Measurements from ENCODE around the gene SLC39A5. TPM values are rescaled to one million over a fixed set of nuclear protein-coding genes. Genes with fewer than 3 reads are reported as not detected.
A peak's percentile ranks its signal among the peaks of the same experiment; 100 is the strongest.
"Not testable (repeated sequence)": the region's sequence is repeated elsewhere in the genome, so short reads cannot be mapped to it uniquely, and the experiment has no call there.

The SLC39A5 gene
- total RNA-seq, 1 experiment from 2014 or later, result not detected

DNA sequence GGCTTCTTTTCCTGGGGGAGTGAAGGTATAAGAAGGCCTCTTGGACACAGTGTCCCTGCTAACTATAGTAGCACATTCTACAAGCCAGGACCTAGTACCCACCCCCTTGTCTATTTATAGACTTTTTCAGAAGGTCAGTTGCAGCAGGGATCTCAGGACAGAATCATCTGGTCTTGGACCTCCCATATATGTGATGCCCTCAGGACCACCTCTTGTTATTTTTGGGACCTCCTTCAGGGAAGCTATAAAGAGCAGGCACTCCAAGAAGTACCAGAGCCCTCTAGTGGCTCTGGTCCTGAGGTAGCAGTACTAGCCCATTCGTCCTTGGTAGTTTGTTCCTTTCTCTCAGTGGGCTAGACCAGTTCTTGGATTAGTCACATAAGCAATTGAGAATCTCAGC is 41.2 kb downstream of the SLC39A5 start:
- no peak overlapping the region for H2BK20ac ChIP-seq (ENCODE audit: low read depth, low read length, poor library complexity, severe bottlenecking)
- no peak overlapping the region for H4K91ac ChIP-seq (ENCODE audit: insufficient read length, low read depth, low read length)
- H2BK15ac ChIP-seq (ENCODE audit: low read depth, low read length), result no peak overlapping the region
- Mint-ChIP-seq H3K4me3 (peak overlapping the region in 1 of 2 experiments; percentile 12; a peak in 2 of 5 replicates), H3K27ac (no peak overlapping the region), H3K27me3 (ENCODE audit: low read depth) (no peaks in the 10 kb centered on the region), H3K9me3 (no peaks in the 10 kb centered on the region; a peak in 1 of 5 replicates), H3K4me1 (peaks cover 11 to 12% of the 10 kb centered on the region in 2 experiments), H3K36me3 (ENCODE audit: insufficient read depth in 1 of 3, low read depth in 3 of 3) (peaks cover 35 to 70% (median 55%) of the 10 kb centered on the region in 3 experiments; a peak in 6 of 7 replicates)
- H2BK120ac ChIP-seq (ENCODE audit: low read depth, low read length, poor library complexity, severe bottlenecking), result no peak overlapping the region
- H2AK5ac ChIP-seq (ENCODE audit: insufficient read length, low read length), result no peak overlapping the region
- H4K20me1 ChIP-seq (ENCODE audit: control insufficient read depth, insufficient read depth, insufficient read length), result no peaks in the 10 kb centered on the region
- H2BK12ac ChIP-seq (ENCODE audit: insufficient read length, low read depth, low read length), result no peak overlapping the region
- no peak overlapping the region for H2BK5ac ChIP-seq (ENCODE audit: insufficient read length, low read length)
- no peak overlapping the region for H3K56ac ChIP-seq (ENCODE audit: insufficient read length, low read depth, low read length)
- WGBS (ENCODE audit: extremely low coverage, insufficient read length, low lambda C conversion rate), result no CpG with 5 or more reads among the region's 1 CpG
- no peak overlapping the region for H3K27ac ChIP-seq (ENCODE audit: insufficient read length, low read depth, low read length)
- H3K79me1 ChIP-seq (ENCODE audit: insufficient read depth, low read depth, low read length, poor library complexity, severe bottlenecking), result no peaks in the 10 kb centered on the region
- no peak overlapping the region for H3K23ac ChIP-seq (ENCODE audit: insufficient read length, low read depth, low read length)
- H3T11ph ChIP-seq (ENCODE audit: low read length), result no peak overlapping the region
- H3K9me3 ChIP-seq (ENCODE audit: control insufficient read depth, low read depth, low read length), result no peaks in the 10 kb centered on the region
- H3K4ac ChIP-seq (ENCODE audit: low read depth, low read length), result no peak overlapping the region
- no peak overlapping the region for H3K14ac ChIP-seq (ENCODE audit: insufficient read depth, low read length)
- H3K27me3 ChIP-seq (ENCODE audit: insufficient read depth, low read length), result no peaks in the 10 kb centered on the region
- no peaks in the 10 kb centered on the region for H3K4me1 ChIP-seq (ENCODE audit: insufficient read depth, low read length)
- H3K9ac ChIP-seq (ENCODE audit: extremely low read depth, insufficient read length, low read length), result no peak overlapping the region
- TF ChIP-seq, protein P1, sequence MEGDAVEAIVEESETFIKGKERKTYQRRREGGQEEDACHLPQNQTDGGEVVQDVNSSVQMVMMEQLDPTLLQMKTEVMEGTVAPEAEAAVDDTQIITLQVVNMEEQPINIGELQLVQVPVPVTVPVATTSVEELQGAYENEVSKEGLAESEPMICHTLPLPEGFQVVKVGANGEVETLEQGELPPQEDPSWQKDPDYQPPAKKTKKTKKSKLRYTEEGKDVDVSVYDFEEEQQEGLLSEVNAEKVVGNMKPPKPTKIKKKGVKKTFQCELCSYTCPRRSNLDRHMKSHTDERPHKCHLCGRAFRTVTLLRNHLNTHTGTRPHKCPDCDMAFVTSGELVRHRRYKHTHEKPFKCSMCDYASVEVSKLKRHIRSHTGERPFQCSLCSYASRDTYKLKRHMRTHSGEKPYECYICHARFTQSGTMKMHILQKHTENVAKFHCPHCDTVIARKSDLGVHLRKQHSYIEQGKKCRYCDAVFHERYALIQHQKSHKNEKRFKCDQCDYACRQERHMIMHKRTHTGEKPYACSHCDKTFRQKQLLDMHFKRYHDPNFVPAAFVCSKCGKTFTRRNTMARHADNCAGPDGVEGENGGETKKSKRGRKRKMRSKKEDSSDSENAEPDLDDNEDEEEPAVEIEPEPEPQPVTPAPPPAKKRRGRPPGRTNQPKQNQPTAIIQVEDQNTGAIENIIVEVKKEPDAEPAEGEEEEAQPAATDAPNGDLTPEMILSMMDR (conservative IDR thresholded peaks at IDR 0.05), result peak; percentile 68
- H4K5ac ChIP-seq (ENCODE audit: insufficient read length, low read depth, low read length), result no peak overlapping the region
- H3K18ac ChIP-seq (ENCODE audit: insufficient read length, low read depth, low read length), result no peak overlapping the region
- H2AFZ ChIP-seq (ENCODE audit: low read length), result no peak overlapping the region
- no peaks in the 10 kb centered on the region for H3K79me2 ChIP-seq (ENCODE audit: insufficient read depth, low read length)
- no peak for DNase-seq
- no peak overlapping the region for H4K8ac ChIP-seq (replicated peaks; ENCODE audit: insufficient read length, low read depth, low read length)
- H3K23me2 ChIP-seq (ENCODE audit: insufficient read length, low read depth, low read length, poor library complexity, severe bottlenecking), result peaks cover 3% of the 10 kb centered on the region
- H3K4me2 ChIP-seq (ENCODE audit: insufficient read depth, insufficient read length, low read length), result no peak overlapping the region

DNA sequence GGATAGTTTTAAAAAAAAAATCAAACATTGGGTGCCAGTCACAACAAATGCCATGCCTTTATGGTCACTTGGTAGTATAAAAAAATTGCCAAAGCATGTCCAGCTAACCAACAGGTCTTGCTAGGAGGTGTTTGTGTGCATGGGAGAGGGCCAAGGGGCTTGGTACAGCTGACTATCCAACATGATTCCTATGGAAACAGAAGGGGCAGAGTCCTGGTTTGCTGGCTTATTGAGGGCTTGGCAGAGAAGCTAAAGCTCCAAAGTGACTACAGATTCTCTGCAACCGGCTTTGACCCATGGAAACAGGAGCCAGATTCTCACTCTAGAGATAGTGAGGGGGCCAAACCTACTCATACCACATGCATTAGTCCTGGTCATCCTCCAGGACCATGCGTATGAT is 42.6 kb downstream of the SLC39A5 start:
- not testable (repeated sequence) for H3K4ac ChIP-seq (ENCODE audit: low read depth, low read length); DNase-seq; H3K23ac ChIP-seq (ENCODE audit: insufficient read length, low read depth, low read length); H4K91ac ChIP-seq (ENCODE audit: insufficient read length, low read depth, low read length); H3K4me1 Mint-ChIP-seq; H2BK5ac ChIP-seq (ENCODE audit: insufficient read length, low read length); H3K18ac ChIP-seq (ENCODE audit: insufficient read length, low read depth, low read length); H3K27ac ChIP-seq (ENCODE audit: insufficient read length, low read depth, low read length); H3K14ac ChIP-seq (ENCODE audit: insufficient read depth, low read length); H3K9me3 ChIP-seq (ENCODE audit: control insufficient read depth, low read depth, low read length); H3K79me2 ChIP-seq (ENCODE audit: insufficient read depth, low read length); H3K27me3 ChIP-seq (ENCODE audit: insufficient read depth, low read length); H3K27ac Mint-ChIP-seq; H4K20me1 ChIP-seq (ENCODE audit: control insufficient read depth, insufficient read depth, insufficient read length); H2AFZ ChIP-seq (ENCODE audit: low read length); H2BK20ac ChIP-seq (ENCODE audit: low read depth, low read length, poor library complexity, severe bottlenecking); H3K56ac ChIP-seq (ENCODE audit: insufficient read length, low read depth, low read length); H2AK5ac ChIP-seq (ENCODE audit: insufficient read length, low read length); H3K4me3 Mint-ChIP-seq; H4K8ac ChIP-seq (replicated peaks; ENCODE audit: insufficient read length, low read depth, low read length); H3K9me3 Mint-ChIP-seq; H2BK120ac ChIP-seq (ENCODE audit: low read depth, low read length, poor library complexity, severe bottlenecking); H3K27me3 Mint-ChIP-seq (ENCODE audit: low read depth); H3K79me1 ChIP-seq (ENCODE audit: insufficient read depth, low read depth, low read length, poor library complexity, severe bottlenecking); H3K23me2 ChIP-seq (ENCODE audit: insufficient read length, low read depth, low read length, poor library complexity, severe bottlenecking); H3K9ac ChIP-seq (ENCODE audit: extremely low read depth, insufficient read length, low read length); H3K4me1 ChIP-seq (ENCODE audit: insufficient read depth, low read length); H2BK15ac ChIP-seq (ENCODE audit: low read depth, low read length); H3T11ph ChIP-seq (ENCODE audit: low read length); H4K5ac ChIP-seq (ENCODE audit: insufficient read length, low read depth, low read length); H3K4me2 ChIP-seq (ENCODE audit: insufficient read depth, insufficient read length, low read length); H2BK12ac ChIP-seq (ENCODE audit: insufficient read length, low read depth, low read length)
- peaks cover 37 to 78% (median 58%) of the 10 kb centered on the region in 3 experiments; a peak in 6 of 7 replicates for H3K36me3 Mint-ChIP-seq (ENCODE audit: insufficient read depth in 1 of 3, low read depth in 3 of 3)
- WGBS (ENCODE audit: extremely low coverage, insufficient read length, low lambda C conversion rate), result no CpG with 5 or more reads among the region's 2 CpGs

All from H9 (cell line).